Thoracic aorta (tissue), 2 donors: ENCODE measurements around the gene LRMDA. TPM values are rescaled to one million over a fixed set of nuclear protein-coding genes. Genes with fewer than 3 reads are reported as not detected.

Experiments
- ATAC-seq: fragments of 150-250 bp; one replicate; pipeline ENCODE4 v1.8.0; 2017; ENCODE audit warnings: low read depth; ENCODE audit not compliant: insufficient number of reproducible peaks, low FRiP score
- DNase-seq: peaks from one replicate; pipeline ENCODE4 v3.0.0-alpha.2; 2020; ENCODE audit warnings: low spot score
- H3K27ac ChIP-seq, 2 donors: fragments of 200-600 bp; sonication (generic); 1 replicate in 1 of 2; 2 replicates in 1 of 2; pipeline ENCODE4 v1.5.1; 2016; ENCODE audit warnings: mild to moderate bottlenecking in 2 of 2, moderate library complexity in 2 of 2
- H3K27me3 ChIP-seq: fragments of 200-600 bp; sonication (generic); replicated peaks from 2 replicates; pipeline ENCODE4 v1.6.0; 2016; ENCODE audit warnings: mild to moderate bottlenecking; ENCODE audit not compliant: insufficient read depth
- H3K36me3 ChIP-seq: fragments of 200-600 bp; sonication (generic); one replicate; pipeline ENCODE4 v1.5.1; 2016
- H3K4me1 ChIP-seq, 2 donors: fragments of 200-600 bp; sonication (generic); 1 replicate in 1 of 2; 2 replicates in 1 of 2; pipeline versions ENCODE4 v1.5.1 to v1.6.0; 2016; ENCODE audit warnings: low read depth in 2 of 2, mild to moderate bottlenecking in 1 of 2; ENCODE audit not compliant: control insufficient read depth in 1 of 2
- H3K4me3 ChIP-seq: fragments of 200-600 bp; sonication (generic); 2 replicates; pipeline ENCODE4 v1.5.1; 2016; ENCODE audit warnings: mild to moderate bottlenecking
- H3K9me3 ChIP-seq: fragments of 200-600 bp; sonication (generic); 2 replicates; pipeline ENCODE4 v1.5.1; 2016
- CTCF ChIP-seq: fragments of 200-600 bp; sonication (generic); IDR thresholded peaks from one replicate; pipeline ENCODE4 v1.5.1; 2019; ENCODE audit warnings: antibody characterized with exemption
- total RNA-seq, 2 donors: library from RNA; depleted of rRNA; stranded (reverse); fragments of >200 nt; gene quantifications; one replicate each; pipeline versions ENCODE4 v1.1.0 to v1.2.3, GENCODE V29; 2016

The LRMDA gene
- total RNA-seq, 2 donors from 2014 or later = 8.3 to 36.6 TPM

DNA sequence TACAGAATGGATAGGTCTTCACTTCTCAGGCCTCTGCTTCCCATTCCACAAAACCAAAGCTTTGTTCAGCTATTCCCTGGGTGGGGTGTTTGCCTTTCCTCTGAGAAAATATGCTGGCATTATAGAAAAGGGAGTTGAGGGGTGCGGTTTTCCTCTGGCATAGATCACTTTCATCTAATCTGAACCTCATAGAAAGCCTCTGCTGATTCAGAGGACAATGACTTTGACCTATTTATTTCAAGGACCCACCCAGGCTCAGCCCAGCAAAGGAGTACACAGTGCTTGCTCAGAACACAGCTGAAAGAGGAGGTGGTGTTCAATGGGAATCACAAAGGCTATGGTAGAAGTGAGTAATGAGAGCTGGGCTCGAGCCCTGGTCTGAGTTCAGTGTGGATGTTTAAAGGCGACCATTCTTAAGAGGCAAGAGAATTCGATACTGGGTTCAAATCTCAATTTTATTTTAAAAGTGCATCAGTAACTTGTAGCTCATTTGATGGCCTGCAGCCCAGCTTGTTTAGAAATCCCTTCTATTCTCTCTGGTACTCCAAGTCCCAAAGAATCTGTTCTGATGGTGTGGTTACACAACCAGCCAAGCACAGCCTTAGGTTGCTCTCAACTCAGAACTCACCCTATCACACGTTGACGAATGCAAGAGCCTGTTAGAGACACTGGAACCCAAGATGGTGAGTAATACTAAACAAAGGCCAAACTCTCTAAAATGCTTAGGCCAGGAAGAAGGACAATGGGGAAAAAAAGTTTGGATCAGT, 1012.8 kb downstream of the LRMDA start:
- H3K27ac ChIP-seq = no peak overlapping the region
- H3K27me3 ChIP-seq = no peaks in the 10 kb centered on the region
- no peaks in the 10 kb centered on the region for H3K9me3 ChIP-seq
- ATAC-seq = no peak
- H3K4me1 ChIP-seq = peaks cover 3 to 8% of the 10 kb centered on the region in 2 donors
- no peak for DNase-seq
- no peak overlapping the region for H3K4me3 ChIP-seq
- no peaks in the 10 kb centered on the region for H3K36me3 ChIP-seq
- TF ChIP-seq CTCF = no peak

GRCh38 chr10:76447578-76447977, 1016.2 kb downstream of the LRMDA start:
- Histone ChIP-seq H3K36me3 (no peaks in the 10 kb centered on the region), H3K27ac (no peak overlapping the region), H3K9me3 (no peaks in the 10 kb centered on the region), H3K4me3 (no peak overlapping the region), H3K27me3 (no peaks in the 10 kb centered on the region), H3K4me1 (peaks cover 3 to 8% of the 10 kb centered on the region in 2 donors)
- DNase-seq (no peak), ATAC-seq (no peak)
- no peak for TF ChIP-seq CTCF

- no peak overlapping the region for H3K27ac ChIP-seq
- no peaks in the 10 kb centered on the region for H3K27me3 ChIP-seq
- TF ChIP-seq CTCF = no peak
- ATAC-seq (no peak), DNase-seq (no peak)
- no peaks in the 10 kb centered on the region for H3K9me3 ChIP-seq
- H3K4me3 ChIP-seq = no peak overlapping the region
- peaks cover 3 to 28% of the 10 kb centered on the region in 2 donors for H3K4me1 ChIP-seq
- H3K36me3 ChIP-seq = no peaks in the 10 kb centered on the region
Measured at GRCh38 chr10:76451911-76452310, 1020.5 kb downstream of the LRMDA start.

- Histone ChIP-seq H3K4me1 (peaks cover 3 to 43% of the 10 kb centered on the region in 2 donors), H3K27me3 (no peaks in the 10 kb centered on the region), H3K9me3 (no peaks in the 10 kb centered on the region), H3K4me3 (no peak overlapping the region), H3K36me3 (no peaks in the 10 kb centered on the region), H3K27ac (no peak overlapping the region)
- no peak for TF ChIP-seq CTCF
- ATAC-seq = no peak
- no peak for DNase-seq
Measured at GRCh38 chr10:76453332-76453731, 1021.9 kb downstream of the LRMDA start.

GRCh38 chr10:76453997-76454396, 1022.6 kb downstream of the LRMDA start:
- DNase-seq (no peak), ATAC-seq (no peak)
- TF ChIP-seq CTCF = no peak
- Histone ChIP-seq H3K4me1 (peaks cover 6 to 49% of the 10 kb centered on the region in 2 donors), H3K27me3 (no peaks in the 10 kb centered on the region), H3K36me3 (no peaks in the 10 kb centered on the region), H3K4me3 (no peak overlapping the region), H3K9me3 (no peaks in the 10 kb centered on the region), H3K27ac (no peak overlapping the region)
